ENCODE measurements around the gene PRRT1.

The PRRT1 gene

DNA sequence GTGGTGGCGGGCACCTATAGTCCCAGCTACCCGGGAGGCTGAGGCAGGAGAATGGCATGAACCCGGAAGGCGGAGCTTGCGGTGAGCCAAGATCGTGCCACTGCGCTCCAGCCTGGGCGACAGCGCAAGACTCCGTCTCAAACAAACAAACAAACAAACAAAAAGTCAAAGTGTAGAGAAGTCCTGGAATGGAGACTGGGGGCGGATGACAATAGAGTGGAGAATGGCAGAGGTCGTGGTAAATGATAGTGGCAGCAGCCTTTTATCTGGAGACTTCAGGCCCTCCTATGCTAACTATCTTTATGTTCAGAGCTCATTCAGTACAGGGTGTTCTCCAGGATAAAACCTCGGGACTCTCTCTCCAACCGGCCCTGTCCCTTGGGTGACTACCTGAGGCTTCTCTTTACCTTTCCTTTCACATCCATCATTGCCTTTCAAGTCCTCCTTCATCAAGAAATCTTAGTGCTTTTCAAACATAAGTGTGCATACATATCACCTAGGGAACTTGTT is 20.2 kb downstream of the PRRT1 start:
- Mint-ChIP-seq H3K27ac (no peak overlapping the region), H3K4me1 (peaks cover 41% of the 10 kb centered on the region), H3K9me3 (no peaks in the 10 kb centered on the region), H3K4me3 (peak overlapping the region; percentile 32), H3K36me3 (peaks cover 6% of the 10 kb centered on the region), H3K27me3 (no peaks in the 10 kb centered on the region)
- ATAC-seq = no peak

DNA sequence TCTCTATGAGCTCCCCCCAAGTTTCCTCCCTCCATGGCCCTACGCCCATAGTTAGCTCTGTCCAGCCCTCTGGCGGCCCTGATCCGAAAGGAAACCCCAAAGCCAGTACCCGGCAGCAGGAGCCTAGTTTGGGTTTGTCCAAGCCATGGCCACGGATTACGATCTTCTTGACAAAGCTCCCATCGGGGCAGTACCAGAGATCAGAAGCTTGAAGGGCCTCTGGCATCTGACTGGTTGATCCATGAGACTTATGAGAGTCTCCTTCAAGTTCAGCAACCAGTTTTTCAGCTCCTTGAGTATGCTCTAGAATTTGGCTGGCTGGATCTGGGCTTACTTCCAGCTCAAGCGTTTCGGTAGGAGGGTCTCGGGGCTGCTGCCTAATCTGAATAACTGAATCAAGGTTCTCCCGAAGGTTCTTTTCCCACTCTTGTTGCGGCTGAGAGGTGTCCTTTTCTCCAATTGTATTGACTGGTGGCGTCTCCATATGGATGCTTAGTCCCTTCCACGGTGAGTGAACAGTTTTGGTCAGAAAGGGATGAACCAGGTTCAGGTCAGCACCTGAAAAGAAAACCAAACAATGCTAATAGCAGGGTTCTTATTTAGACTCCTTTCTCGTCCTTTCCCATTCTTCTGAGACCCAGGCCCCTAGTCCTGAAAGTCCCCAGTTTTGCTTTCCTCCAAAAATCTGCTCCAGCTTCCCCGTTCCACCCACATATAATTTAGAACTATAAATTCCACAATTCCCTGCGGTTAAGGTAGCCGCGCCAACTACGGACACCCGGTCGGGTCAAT is 22.2 kb downstream of the PRRT1 start:
- peaks cover 19% of the 10 kb centered on the region for H3K36me3 Mint-ChIP-seq
- no peak for ATAC-seq
- peak overlapping the region; percentile 83 for H3K27ac Mint-ChIP-seq
- peak overlapping the region; percentile 95 for H3K4me3 Mint-ChIP-seq
- no peaks in the 10 kb centered on the region for H3K9me3 Mint-ChIP-seq
- no peaks in the 10 kb centered on the region for H3K27me3 Mint-ChIP-seq
- peaks cover 53% of the 10 kb centered on the region for H3K4me1 Mint-ChIP-seq

DNA sequence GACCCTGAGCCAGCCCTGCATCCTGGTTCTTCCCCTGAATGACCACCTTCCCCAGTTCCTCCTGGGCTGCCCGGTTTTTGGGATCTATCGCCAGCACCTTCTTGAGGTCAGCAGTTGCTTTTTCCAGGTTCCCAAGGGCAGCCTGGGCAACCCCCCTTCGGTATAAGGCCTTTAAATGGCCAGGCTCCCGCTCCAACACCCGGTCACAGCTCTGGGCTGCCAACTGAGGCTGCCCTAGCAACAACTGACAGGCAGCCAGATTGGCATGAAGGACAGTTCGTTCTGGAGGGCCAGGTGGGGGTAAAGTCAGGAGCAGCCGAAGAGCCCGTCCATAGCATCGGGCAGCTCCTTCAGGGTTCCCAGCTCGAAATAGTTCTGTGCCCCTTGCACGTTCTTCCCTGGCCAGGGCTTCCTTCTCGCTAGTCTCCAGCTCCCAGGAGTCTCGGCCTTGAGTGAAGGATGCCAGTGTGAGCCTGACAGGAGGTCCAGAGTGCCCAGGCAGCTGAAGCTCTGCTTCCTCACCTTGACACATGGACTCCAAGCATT is 22.9 kb downstream of the PRRT1 start:
- H3K4me3 Mint-ChIP-seq = peak overlapping the region; percentile 100
- H3K27ac Mint-ChIP-seq = peak overlapping the region; percentile 98
- H3K9me3 Mint-ChIP-seq = no peaks in the 10 kb centered on the region
- peaks cover 59% of the 10 kb centered on the region for H3K4me1 Mint-ChIP-seq
- no peaks in the 10 kb centered on the region for H3K27me3 Mint-ChIP-seq
- no peak for ATAC-seq
- H3K36me3 Mint-ChIP-seq = peaks cover 26% of the 10 kb centered on the region

DNA sequence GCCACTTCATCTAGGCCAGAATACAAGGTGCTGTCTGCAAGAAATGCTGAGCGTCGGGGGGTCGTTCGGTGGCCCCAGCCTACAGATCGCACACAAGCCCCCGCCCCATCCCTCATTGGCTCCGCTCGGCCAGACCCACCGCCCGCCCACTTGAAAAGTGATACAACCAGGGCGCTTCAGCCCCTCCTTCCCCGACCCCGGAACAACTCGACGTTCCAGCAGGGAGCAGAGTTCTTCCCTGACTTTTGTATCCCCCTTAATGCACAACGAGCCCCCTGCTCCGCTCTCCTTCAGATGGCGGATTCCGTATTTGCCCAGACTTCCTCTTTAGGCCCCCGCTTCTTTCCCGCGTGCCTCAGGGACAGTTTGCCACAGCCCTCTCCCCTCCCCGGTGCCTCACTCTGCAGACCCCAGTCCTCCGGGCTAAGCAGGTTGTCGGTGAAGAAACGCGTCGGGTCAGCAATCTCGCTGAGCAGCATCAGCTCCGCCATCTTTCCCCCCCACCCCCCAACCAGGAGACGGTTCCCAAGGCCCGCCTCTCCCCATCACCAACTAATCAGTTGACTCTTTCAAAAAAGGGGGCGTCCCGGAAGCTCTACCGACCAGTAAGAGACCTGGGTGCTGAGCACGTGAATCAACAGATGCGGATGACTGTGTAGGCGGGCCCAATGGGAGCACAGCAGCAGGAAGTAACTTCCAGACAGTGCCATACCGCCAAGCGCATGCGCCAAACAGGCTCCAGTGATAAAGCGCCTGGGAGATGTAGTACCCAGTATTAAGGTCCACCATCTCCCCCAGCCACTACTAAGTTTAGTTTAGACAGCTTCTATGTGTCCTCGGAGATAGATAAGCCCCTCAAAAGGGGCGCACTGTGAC is 23.8 kb downstream of the PRRT1 start, which contains the start of gene ATF6B:
Gene ATF6B, minus strand, starts transcription at position 530 of the 876 bp plus-strand sequence. Its CDS starts 39 bp downstream, at position 491.
- Mint-ChIP-seq H3K4me1 (peaks cover 59% of the 10 kb centered on the region), H3K9me3 (no peaks in the 10 kb centered on the region)

DNA sequence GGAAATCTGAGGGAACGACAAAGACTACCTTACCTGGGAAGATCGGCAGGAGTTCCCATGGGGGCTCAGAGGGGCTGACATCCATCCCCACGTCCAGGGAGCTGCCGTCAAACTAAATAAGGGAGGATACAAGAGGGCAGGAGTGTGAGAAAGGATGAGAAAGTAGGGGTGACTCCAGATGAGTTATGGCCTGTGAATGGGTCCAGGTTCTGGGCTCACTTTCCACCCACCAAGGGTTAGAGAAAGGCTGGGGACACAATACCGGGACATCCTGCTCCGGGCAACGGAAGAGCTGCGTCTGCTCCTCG is 24.4 kb downstream of the PRRT1 start:
- ATAC-seq = no peak
- Mint-ChIP-seq H3K36me3 (peaks cover 30% of the 10 kb centered on the region), H3K27ac (peak overlapping the region; percentile 98), H3K27me3 (no peaks in the 10 kb centered on the region), H3K4me1 (peaks cover 59% of the 10 kb centered on the region), H3K9me3 (no peaks in the 10 kb centered on the region), H3K4me3 (peak overlapping the region; percentile 100)

More for the DNA sequence above, 23.8 kb downstream of the PRRT1 start, which contains the start of gene ATF6B:
- Mint-ChIP-seq H3K4me3 (peak within 1 kb of the TSS; percentile 100), H3K27ac (peak within 1 kb of the TSS; percentile 98), H3K27me3 (no peaks in the 10 kb centered on the region), H3K36me3 (peaks cover 30% of the 10 kb centered on the region)
- peak; percentile 98 for ATAC-seq

DNA sequence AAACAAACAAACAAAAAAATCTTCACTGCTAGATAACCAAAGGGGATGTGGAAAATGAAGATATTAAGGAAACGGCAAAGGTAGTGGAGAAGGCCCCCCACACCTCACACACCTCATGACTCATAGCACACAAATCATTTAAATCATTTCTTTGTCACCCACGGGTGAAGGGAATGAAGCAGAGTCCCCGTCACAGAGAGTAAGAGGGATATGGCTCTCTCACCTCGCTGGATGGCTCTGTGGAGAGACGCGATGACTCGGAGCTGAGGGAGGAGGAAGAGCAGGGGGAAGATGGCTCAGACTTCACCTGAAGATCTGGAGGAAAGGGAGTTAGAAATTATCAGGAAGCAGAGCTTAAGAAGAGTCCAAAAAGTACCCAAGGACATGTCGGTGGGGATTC is 24.9 kb downstream of the PRRT1 start:
- H3K36me3 Mint-ChIP-seq = peaks cover 35% of the 10 kb centered on the region
- no peaks in the 10 kb centered on the region for H3K27me3 Mint-ChIP-seq
- ATAC-seq = no peak
- peak overlapping the region; percentile 100 for H3K4me3 Mint-ChIP-seq
- H3K9me3 Mint-ChIP-seq = no peaks in the 10 kb centered on the region
- peak overlapping the region; percentile 98 for H3K27ac Mint-ChIP-seq
- peaks cover 59% of the 10 kb centered on the region for H3K4me1 Mint-ChIP-seq

DNA sequence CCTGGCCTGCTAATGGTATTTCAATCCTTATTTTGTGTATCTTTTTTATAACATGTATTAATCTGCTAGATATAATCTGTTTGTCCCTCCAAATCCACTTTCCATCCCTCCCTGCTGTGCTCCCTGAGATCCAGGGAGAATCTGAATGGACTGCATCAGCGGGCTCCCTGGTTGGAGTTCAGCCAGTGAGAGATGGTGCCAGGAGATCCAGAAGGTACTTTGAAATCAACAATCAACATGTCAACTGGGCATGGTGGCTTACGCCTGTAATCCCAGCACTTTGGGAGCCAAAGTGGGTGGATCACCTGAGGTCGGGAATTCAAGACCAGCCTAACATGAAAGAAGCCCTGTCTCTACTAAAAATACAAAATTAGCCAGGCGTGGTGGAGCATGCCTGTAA is 28.1 kb downstream of the PRRT1 start:
- Mint-ChIP-seq H3K4me1 (peaks cover 49% of the 10 kb centered on the region), H3K9me3 (no peaks in the 10 kb centered on the region), H3K36me3 (peaks cover 64% of the 10 kb centered on the region), H3K27me3 (no peaks in the 10 kb centered on the region), H3K27ac (no peak overlapping the region), H3K4me3 (no peak overlapping the region)
- no peak for ATAC-seq

DNA sequence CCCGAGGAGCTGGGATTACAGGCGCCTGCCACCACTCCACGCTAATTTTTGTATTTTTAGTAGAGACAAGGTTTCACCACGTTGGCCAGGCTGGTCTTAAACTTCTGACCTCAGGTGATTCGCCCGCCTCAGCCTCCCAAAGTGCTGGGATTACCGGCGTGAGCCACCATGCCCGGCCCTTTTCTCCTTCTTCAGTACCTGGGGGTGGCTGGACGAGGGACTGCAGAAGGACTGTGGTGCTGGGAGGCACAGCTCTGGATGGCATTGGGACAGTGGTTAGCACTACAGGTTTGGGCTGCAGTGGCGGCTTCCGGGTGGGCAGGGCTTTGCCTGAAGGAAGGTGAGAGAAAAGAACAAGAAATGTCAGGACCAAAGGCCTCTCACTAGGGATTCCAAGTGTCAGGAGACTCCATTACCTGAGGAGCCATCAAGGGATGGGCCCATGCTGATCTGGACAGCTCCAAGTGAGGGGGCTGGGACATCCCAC is 31.1 kb downstream of the PRRT1 start:
- Mint-ChIP-seq H3K27ac (no peak overlapping the region), H3K27me3 (no peaks in the 10 kb centered on the region), H3K9me3 (no peaks in the 10 kb centered on the region), H3K4me3 (no peak overlapping the region), H3K36me3 (peaks cover 71% of the 10 kb centered on the region), H3K4me1 (peaks cover 23% of the 10 kb centered on the region)
- ATAC-seq = no peak

DNA sequence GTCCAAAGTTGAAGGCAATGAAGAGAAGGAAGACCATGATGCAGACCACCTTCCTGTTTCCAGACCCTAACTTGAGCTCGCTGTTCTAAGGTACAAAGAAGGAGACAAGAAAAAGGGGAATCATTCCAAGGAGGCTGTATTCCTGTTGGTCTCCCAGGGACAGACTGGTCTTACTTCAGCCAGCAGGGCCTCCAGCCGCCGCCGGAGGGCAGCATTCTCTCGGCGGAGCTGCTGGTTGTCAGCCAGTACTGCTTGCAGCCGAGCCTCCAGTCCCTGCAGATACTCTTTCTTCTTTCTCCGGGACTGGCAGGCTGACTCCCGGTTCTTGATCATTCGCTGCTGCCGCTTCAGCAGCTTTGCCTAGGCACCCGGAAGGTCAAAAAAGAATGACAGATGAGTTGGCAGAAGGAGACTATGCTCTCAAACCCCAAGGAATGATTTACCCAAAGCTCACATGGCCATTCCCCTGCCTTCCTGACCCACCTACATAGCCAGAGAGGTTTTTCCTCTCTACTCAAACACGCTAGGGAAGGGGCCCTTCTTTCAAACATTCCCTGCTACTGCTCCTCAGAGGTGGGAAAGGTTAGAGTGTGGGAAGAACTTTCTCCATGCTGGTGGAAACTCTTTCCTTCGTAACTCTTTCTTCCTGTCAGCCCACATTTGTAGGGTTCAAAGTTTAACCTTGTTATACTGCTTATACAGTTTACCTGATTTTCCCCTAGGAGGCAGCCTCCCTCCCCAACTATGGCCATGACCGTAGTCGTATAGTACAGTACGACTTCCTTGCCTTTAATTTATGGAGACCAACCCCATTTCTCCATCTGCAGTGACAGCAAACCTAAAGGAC is 32.7 kb downstream of the PRRT1 start:
- peaks cover 74% of the 10 kb centered on the region for H3K36me3 Mint-ChIP-seq
- no peaks in the 10 kb centered on the region for H3K27me3 Mint-ChIP-seq
- H3K27ac Mint-ChIP-seq = no peak overlapping the region
- peaks cover 15% of the 10 kb centered on the region for H3K4me1 Mint-ChIP-seq
- no peaks in the 10 kb centered on the region for H3K9me3 Mint-ChIP-seq
- H3K4me3 Mint-ChIP-seq = no peak overlapping the region
- ATAC-seq = peak; percentile 89

DNA sequence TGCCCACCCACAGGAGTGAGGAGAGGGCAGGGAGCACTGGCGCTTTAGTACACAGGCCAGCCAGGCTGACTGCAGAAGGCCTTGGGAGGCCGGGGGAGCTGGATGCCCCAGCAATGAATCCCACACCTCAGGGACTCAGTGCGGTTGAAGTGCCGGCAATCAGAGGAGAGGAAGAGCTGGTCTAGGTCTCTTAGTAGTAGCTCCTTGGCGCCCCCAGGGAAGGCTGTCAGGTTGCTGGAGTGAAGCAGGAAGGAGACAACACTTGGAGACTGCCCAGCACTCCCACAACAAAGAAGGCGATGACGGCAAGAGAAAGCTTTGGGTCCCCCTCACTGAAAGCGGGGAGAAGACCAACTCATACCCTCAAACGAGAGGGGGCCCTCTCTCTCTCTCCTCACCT is 34.3 kb downstream of the PRRT1 start:
- Mint-ChIP-seq H3K27ac (no peak overlapping the region), H3K36me3 (peaks cover 77% of the 10 kb centered on the region), H3K27me3 (no peaks in the 10 kb centered on the region), H3K9me3 (no peaks in the 10 kb centered on the region), H3K4me1 (peaks cover 23% of the 10 kb centered on the region), H3K4me3 (no peak overlapping the region)
- no peak for ATAC-seq

DNA sequence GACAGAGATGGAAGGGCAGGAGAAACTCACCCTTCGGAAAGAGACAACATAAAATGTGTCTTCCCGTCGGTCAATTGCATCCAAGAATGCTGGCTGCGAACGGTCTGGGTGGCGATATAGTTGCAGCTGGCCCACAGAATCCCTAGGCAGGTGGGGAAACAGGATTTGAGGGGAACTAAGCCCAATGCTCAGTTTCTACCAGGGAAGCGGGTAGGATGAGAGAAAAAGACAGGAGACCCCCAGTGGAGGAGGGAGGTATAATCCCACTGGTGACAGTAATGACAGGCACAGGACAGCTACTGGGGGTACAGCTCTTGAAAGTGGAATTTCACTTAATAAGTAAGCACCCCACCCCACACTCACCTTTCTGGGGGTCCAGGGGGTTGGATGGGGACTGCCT is 35.1 kb downstream of the PRRT1 start:
- Mint-ChIP-seq H3K4me3 (no peak overlapping the region), H3K4me1 (peaks cover 23% of the 10 kb centered on the region), H3K36me3 (peaks cover 73% of the 10 kb centered on the region), H3K27ac (no peak overlapping the region), H3K27me3 (no peaks in the 10 kb centered on the region), H3K9me3 (no peaks in the 10 kb centered on the region)
- ATAC-seq = no peak

DNA sequence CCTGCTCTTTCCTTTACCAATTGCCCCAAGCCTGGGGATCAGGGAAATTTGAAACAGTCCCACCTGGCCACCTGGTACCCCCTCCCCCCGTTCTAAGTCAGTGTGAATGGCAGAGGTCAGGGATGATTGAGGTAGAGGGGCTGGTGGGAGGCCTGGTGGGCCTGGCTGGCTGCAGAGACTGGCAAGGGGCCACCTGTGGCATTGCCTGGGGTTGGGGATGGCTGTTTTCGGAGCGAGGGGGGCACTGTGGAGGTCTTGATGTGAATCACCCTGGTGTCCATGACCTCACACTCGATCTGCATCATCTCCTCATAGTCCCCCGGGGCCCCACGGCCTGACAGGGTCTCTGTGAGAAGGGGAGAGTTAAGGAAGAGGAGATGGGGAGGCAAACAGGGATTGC is 36.1 kb downstream of the PRRT1 start:
- no peak for ATAC-seq
- no peaks in the 10 kb centered on the region for H3K27me3 Mint-ChIP-seq
- H3K9me3 Mint-ChIP-seq = no peaks in the 10 kb centered on the region
- no peak overlapping the region for H3K27ac Mint-ChIP-seq
- H3K4me1 Mint-ChIP-seq = peaks cover 23% of the 10 kb centered on the region
- peaks cover 69% of the 10 kb centered on the region for H3K36me3 Mint-ChIP-seq
- H3K4me3 Mint-ChIP-seq = no peak overlapping the region

DNA sequence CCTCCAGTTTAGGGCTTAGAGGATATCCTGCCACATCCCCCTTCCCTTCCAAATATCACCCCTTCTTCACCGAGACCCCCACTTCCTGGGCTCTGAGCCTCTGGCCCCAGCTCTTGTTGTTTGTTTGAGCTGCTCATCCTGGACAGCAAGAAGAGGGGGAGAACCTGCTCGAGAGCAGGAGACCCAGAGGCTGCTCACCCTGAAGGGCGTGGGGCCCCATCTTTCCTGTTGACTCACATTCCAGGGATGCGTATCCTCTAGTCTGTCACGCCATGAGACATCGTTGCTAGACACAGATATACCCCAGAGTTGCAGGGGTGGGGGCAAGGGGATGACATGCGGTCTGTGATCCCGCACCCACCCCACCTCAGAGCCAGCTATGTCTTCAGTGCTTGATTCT is 36.9 kb downstream of the PRRT1 start:
- Mint-ChIP-seq H3K27me3 (no peaks in the 10 kb centered on the region), H3K4me1 (peaks cover 25% of the 10 kb centered on the region), H3K36me3 (peaks cover 61% of the 10 kb centered on the region), H3K9me3 (no peaks in the 10 kb centered on the region), H3K4me3 (no peak overlapping the region), H3K27ac (no peak overlapping the region)
- no peak for ATAC-seq

Measured in stimulated activated memory B cell treated with anti-CD40 and anti-IgM and Interleukin-4, amounts not matched to agents 10 μg/mL and 1 μg/mL and 100 μg/mL, for 72 hours (primary cell).